HepG2 (cell line): Measurements from ENCODE around the gene ANKRD18B. TPM values are rescaled to one million over a fixed set of nuclear protein-coding genes. Genes with fewer than 3 reads are reported as not detected.
"Not testable (repeated sequence)": the region's sequence is repeated elsewhere in the genome, so short reads cannot be mapped to it uniquely, and the experiment has no call there.

Experiments
- ATAC-seq: fragments of 200-7000 bp; cut with Tn5 transposase; 3 replicates; pipeline ENCODE4 v1.9.1; 2020; ENCODE audit warnings: mild to moderate bottlenecking, moderate library complexity
- BruUV-seq: library from RNA; stranded (reverse); fragments of 400-500 nt; replicated peaks from 2 replicates; lab custom pipeline; 2021; lab: Mats Ljungman, UMichigan
- CTCF ChIA-PET: fragments of 300-600 bp; formaldehyde crosslinking; extraction: SDS; loops from one replicate; lab custom pipeline; 2021; ENCODE audit warnings: low total read pairs, inconsistent platforms, low intra/inter-chr PET ratio; lab: Yijun Ruan, JAX
- POLR2A ChIA-PET: fragments of 350-600 bp; sonication (Branson Sonifier 250); formaldehyde crosslinking; loops from one replicate; lab custom pipeline; 2020; ENCODE audit warnings: antibody characterized with exemption, inconsistent platforms; lab: Yijun Ruan, JAX
- DNase-seq: peaks from one replicate; pipeline ENCODE4 v3.0.0-alpha.2; 2015; ENCODE audit warnings: low spot score
- FAIRE-seq: peaks from 3 replicates; lab custom pipeline; 2011; peaks lifted over from hg19 to GRCh38; lab: Jason Lieb, UNC
- H2AFZ ChIP-seq: one replicate; pipeline ENCODE4 v1.6.1; 2011; ENCODE audit warnings: low read length, inconsistent platforms
- H3K27ac ChIP-seq: fragments of 300-600 bp; 3 replicates; pipeline ENCODE4 v1.8.0; 2011; ENCODE audit warnings: mixed run types, mild to moderate bottlenecking, mixed read lengths, low read length, inconsistent platforms; ENCODE audit not compliant: insufficient read depth; ENCODE audit errors: extremely low read length
- H3K27me3 ChIP-seq, 2 experiments: fragments of 200-600 bp in 1 of 2; 2 replicates in 1 of 2; 3 replicates in 1 of 2; pipeline versions ENCODE4 v1.6.0 to v1.8.0; 2011; ENCODE audit warnings: low read length in 2 of 2, mild to moderate bottlenecking in 2 of 2, moderate library complexity in 2 of 2, inconsistent platforms in 1 of 2; ENCODE audit not compliant: insufficient read depth in 2 of 2, control insufficient read depth in 1 of 2
- H3K36me3 ChIP-seq, 2 experiments: fragments of 200-600 bp in 1 of 2; replicated peaks in 1 of 2; 2 replicates in 1 of 2; 3 replicates in 1 of 2; pipeline versions ENCODE4 v1.5.1 to v1.8.0; 2011; ENCODE audit warnings: low read length in 2 of 2, inconsistent platforms in 1 of 2; ENCODE audit not compliant: insufficient read depth in 2 of 2, control insufficient read depth in 1 of 2
- H3K4me1 ChIP-seq: 2 replicates; pipeline ENCODE4 v1.5.1; 2012; ENCODE audit warnings: low read length, inconsistent platforms; ENCODE audit not compliant: insufficient read depth
- H3K4me2 ChIP-seq: 2 replicates; pipeline ENCODE4 v1.6.0; 2011; ENCODE audit warnings: low read depth, low read length, inconsistent platforms
- H3K4me3 ChIP-seq, 3 experiments: fragments of 200-600 bp in 1 of 3; sonication (generic), shearing (Covaris generic) in 1 of 3; replicated peaks in 1 of 3; 2 replicates each; pipeline ENCODE4 v1.5.1; 2011 to 2016; ENCODE audit warnings: low read length in 3 of 3, inconsistent platforms in 2 of 3, low read depth in 2 of 3, mild to moderate bottlenecking in 2 of 3, control low read depth in 1 of 3, mixed read lengths in 1 of 3; ENCODE audit not compliant: insufficient read depth in 1 of 3
- H3K79me2 ChIP-seq: one replicate; pipeline ENCODE4 v1.6.1; 2011; ENCODE audit warnings: low read length, inconsistent platforms; ENCODE audit not compliant: insufficient read depth
- H3K9ac ChIP-seq: 2 replicates; pipeline ENCODE4 v1.6.0; 2011; ENCODE audit warnings: mild to moderate bottlenecking, low read depth, low read length, inconsistent platforms; ENCODE audit not compliant: insufficient read depth
- H3K9me3 ChIP-seq: 2 replicates; pipeline ENCODE4 v1.5.1; 2012; ENCODE audit warnings: mild to moderate bottlenecking, low read length
- H4K20me1 ChIP-seq: 2 replicates; pipeline ENCODE4 v1.6.0; 2011; ENCODE audit warnings: inconsistent platforms, mild to moderate bottlenecking, low read length, moderate library complexity; ENCODE audit not compliant: insufficient read depth
- CEBPB ChIP-seq: IDR thresholded peaks from 2 replicates; pipeline ENCODE4 v1.6.1; 2011; ENCODE audit warnings: low read depth, low read length, improper control_type of control experiment, borderline replicate concordance
- HNF4A ChIP-seq: sonication (generic); formaldehyde crosslinking; IDR thresholded peaks from 2 replicates; pipeline ENCODE4 v1.4.0; 2020; ENCODE audit warnings: missing genetic modification reagents
- HNF4G ChIP-seq, 2 experiments: sonication (generic) in 1 of 2; formaldehyde crosslinking in 1 of 2; IDR thresholded peaks; 2 replicates each; pipeline versions ENCODE4 v1.4.0 to v1.6.1; 2011 to 2020; ENCODE audit warnings: borderline replicate concordance in 2 of 2, low read depth in 2 of 2, mild to moderate bottlenecking in 2 of 2, low read length in 1 of 2, missing genetic modification reagents in 1 of 2, moderate library complexity in 1 of 2
- WGBS: methylation state at CpG from one replicate; pipeline ENCODE4 v1.1.6; 2017; ENCODE audit warnings: low lambda C conversion rate; 5-methylcytosine and 5-hydroxymethylcytosine counted together
- in situ Hi-C: cut with HindIII; loops from 2 replicates; pipeline ENCODE4 v1.10.0; 2017; ENCODE audit warnings: low pct_unique_long_range_greater_than_20kb; ENCODE audit not compliant: extremely low pct_ligation_motif_present
- intact Hi-C: fragments of 100-400 bp; cut with micrococcal nuclease; formaldehyde crosslinking; loops from one replicate; pipeline ENCODE4 v1.10.0; 2022; ENCODE audit not compliant: unreplicated experiment
- polyA plus RNA-seq, 8 experiments: library from polyadenylated mRNA; depleted of rRNA in 3 of 8; stranded (reverse) in 7 of 8; unstranded in 1 of 8; fragments of >200 nt; fragmentation: Illumina TruSeq in 4 of 8; extraction: Trizol in 4 of 8; gene quantifications; 2 replicates each; pipeline versions ENCODE4 v1.2.1 to v1.2.3, GENCODE V29; 2011 to 2016; ENCODE audit warnings: low read depth in 4 of 8, missing spikeins in 1 of 8, mixed read lengths in 1 of 8; ENCODE audit not compliant: insufficient read depth in 1 of 8
- total RNA-seq, 5 experiments: library from RNA; depleted of rRNA; stranded (reverse); fragments of >200 nt; fragmentation: Illumina TruSeq; extraction: Trizol; gene quantifications; 2 replicates each; pipeline ENCODE4 v1.2.3, GENCODE V29; 2016; ENCODE audit warnings: low read depth in 1 of 5
- TF ChIP-seq, protein P1 (sequence below): IDR thresholded peaks from 2 replicates; pipeline ENCODE4 v1.4.0; 2020; ENCODE audit warnings: mild to moderate bottlenecking, missing genetic modification reagents

Gene ANKRD18B
- total and polyA plus RNA-seq, 2 of the 13 experiments (the other 11 are each of a cell fraction or from before 2014, with no cell fraction given), result 0.57 to 1.4 TPM

DNA sequence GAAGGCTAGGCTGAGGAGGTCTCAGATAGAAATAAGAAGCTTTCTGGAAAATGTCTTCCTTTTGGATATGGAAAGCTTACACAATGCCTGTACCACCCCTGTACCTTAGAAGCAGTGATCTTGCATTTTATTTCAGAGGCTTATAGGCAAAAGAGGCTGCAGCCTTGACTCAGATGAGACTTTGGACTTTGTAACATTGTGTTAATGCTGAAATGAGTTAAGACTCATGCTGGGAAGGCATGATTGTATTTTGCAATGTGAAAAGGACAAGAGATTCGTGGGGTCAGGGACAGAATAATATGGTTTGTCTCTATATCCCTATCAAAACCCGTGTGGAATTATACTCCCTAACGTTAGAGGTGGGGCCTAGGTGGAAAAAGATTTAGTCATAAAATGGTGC lies 53.7 kb downstream of the ANKRD18B start:
- H3K27ac ChIP-seq; in situ Hi-C loops; H3K79me2 ChIP-seq; POLR2A ChIA-PET; CTCF ChIA-PET; H3K9ac ChIP-seq; H3K9me3 ChIP-seq; BruUV-seq; H3K4me2 ChIP-seq; H2AFZ ChIP-seq; H3K4me3 ChIP-seq; ATAC-seq; H4K20me1 ChIP-seq; H3K36me3 ChIP-seq; H3K4me1 ChIP-seq; intact Hi-C loops; H3K27me3 ChIP-seq; TF ChIP-seq HNF4G (CRISPR knock-in tag; IDR thresholded peaks at IDR 0.05; ENCODE audit: borderline replicate concordance, low read depth): not testable (repeated sequence)
- peak; percentile 9 for DNase-seq
- peak; percentile 37 for FAIRE-seq
- WGBS, result 2% methylated on average over 3 of the region's 3 CpGs
- TF ChIP-seq, protein P1, sequence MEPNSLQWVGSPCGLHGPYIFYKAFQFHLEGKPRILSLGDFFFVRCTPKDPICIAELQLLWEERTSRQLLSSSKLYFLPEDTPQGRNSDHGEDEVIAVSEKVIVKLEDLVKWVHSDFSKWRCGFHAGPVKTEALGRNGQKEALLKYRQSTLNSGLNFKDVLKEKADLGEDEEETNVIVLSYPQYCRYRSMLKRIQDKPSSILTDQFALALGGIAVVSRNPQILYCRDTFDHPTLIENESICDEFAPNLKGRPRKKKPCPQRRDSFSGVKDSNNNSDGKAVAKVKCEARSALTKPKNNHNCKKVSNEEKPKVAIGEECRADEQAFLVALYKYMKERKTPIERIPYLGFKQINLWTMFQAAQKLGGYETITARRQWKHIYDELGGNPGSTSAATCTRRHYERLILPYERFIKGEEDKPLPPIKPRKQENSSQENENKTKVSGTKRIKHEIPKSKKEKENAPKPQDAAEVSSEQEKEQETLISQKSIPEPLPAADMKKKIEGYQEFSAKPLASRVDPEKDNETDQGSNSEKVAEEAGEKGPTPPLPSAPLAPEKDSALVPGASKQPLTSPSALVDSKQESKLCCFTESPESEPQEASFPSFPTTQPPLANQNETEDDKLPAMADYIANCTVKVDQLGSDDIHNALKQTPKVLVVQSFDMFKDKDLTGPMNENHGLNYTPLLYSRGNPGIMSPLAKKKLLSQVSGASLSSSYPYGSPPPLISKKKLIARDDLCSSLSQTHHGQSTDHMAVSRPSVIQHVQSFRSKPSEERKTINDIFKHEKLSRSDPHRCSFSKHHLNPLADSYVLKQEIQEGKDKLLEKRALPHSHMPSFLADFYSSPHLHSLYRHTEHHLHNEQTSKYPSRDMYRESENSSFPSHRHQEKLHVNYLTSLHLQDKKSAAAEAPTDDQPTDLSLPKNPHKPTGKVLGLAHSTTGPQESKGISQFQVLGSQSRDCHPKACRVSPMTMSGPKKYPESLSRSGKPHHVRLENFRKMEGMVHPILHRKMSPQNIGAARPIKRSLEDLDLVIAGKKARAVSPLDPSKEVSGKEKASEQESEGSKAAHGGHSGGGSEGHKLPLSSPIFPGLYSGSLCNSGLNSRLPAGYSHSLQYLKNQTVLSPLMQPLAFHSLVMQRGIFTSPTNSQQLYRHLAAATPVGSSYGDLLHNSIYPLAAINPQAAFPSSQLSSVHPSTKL (CRISPR knock-in tag), result peak; percentile 36; the same call in 1 of the 2 replicates
- TF ChIP-seq HNF4A (CRISPR knock-in tag) (peak; percentile 52), CEBPB (peak; percentile 36; the same call in 1 of the 2 replicates), HNF4G (IDR thresholded peaks at IDR 0.05; ENCODE audit: borderline replicate concordance, low read depth, low read length) (0 out of 2 replicates have a peak, but pooled peaks have one; percentile 22)

DNA sequence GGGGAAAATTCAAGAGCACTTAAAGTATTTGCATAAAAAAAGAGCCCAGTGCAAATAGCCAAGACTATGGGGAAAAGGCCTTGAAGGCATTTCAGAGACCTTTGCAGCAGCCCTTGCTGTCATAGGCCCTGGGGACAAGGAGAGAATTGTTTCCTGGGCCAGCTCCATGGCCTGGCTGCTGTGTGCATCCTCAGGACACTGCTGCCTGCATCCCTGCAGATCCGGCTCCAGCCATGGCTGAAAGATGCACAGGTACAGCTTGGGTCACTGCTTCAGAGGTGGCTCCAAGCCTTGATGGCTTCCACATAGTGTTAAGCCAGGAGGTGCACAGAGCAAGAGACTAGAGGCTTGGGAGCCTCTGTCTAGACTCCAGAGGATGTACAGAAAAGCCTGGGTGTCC lies 55.9 kb downstream of the ANKRD18B start:
- H3K27me3 ChIP-seq, H3K27ac ChIP-seq, H3K36me3 ChIP-seq, H3K4me3 ChIP-seq, H2AFZ ChIP-seq, H3K4me1 ChIP-seq, H3K9me3 ChIP-seq, CTCF ChIA-PET, H4K20me1 ChIP-seq, BruUV-seq, FAIRE-seq, POLR2A ChIA-PET, DNase-seq, H3K79me2 ChIP-seq, H3K4me2 ChIP-seq, in situ Hi-C loops, ATAC-seq, H3K9ac ChIP-seq, intact Hi-C loops: not testable (repeated sequence)
- no CpG with 5 or more reads among the region's 1 CpG for WGBS

DNA sequence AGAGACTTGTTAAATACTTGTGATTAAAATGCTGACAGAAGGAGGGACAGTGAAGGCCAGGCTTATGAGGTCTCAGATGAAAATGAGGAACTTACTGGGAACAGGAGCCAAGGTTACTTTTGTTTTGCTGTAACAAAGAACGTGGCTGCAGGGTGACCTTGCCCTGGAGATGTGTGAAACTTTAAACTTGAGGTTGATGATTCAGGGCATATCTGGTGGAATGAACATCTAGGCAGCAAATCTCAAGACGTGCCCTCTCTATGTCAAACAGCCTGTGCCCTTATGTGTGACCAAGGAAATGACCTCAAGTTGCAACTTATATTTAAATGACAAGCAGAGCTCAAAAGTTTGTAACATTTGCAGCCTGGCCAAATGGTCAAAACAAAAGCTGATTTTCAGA lies 58.6 kb downstream of the ANKRD18B start:
- H3K36me3 ChIP-seq, H4K20me1 ChIP-seq, H3K79me2 ChIP-seq, H3K27me3 ChIP-seq, H3K9ac ChIP-seq, H3K4me3 ChIP-seq, FAIRE-seq, ATAC-seq, CTCF ChIA-PET, H3K27ac ChIP-seq, H2AFZ ChIP-seq, intact Hi-C loops, DNase-seq, H3K9me3 ChIP-seq, POLR2A ChIA-PET, H3K4me2 ChIP-seq, H3K4me1 ChIP-seq, in situ Hi-C loops, BruUV-seq: not testable (repeated sequence)
- 7% methylated on average over 2 of the region's 2 CpGs for WGBS
